Muscle layer of duodenum (tissue), 2 donors: ENCODE results near the gene RHOH.
A peak's percentile ranks its signal among the peaks of the same experiment; 100 is the strongest.

Experiments used
- H3K27ac ChIP-seq: one replicate; pipeline ENCODE4 v1.7.0; 2013; ENCODE audit warnings: mild to moderate bottlenecking, low read length
- H3K27me3 ChIP-seq: one replicate; pipeline ENCODE4 v1.7.0; 2013; ENCODE audit warnings: low read depth, mild to moderate bottlenecking, control low read depth, low read length
- H3K36me3 ChIP-seq, 2 donors: one replicate each; pipeline ENCODE4 v1.7.0; 2013; ENCODE audit warnings: low read length in 2 of 2, control low read depth in 1 of 2, mild to moderate bottlenecking in 1 of 2; ENCODE audit not compliant: insufficient read depth in 2 of 2, control insufficient read depth in 1 of 2
- H3K4me1 ChIP-seq, 2 donors: one replicate each; pipeline ENCODE4 v1.7.0; 2013; ENCODE audit warnings: low read length in 2 of 2, mild to moderate bottlenecking in 2 of 2, control low read depth in 1 of 2, moderate library complexity in 1 of 2; ENCODE audit not compliant: insufficient read depth in 2 of 2, control insufficient read depth in 1 of 2
- H3K4me3 ChIP-seq, 2 donors: one replicate each; pipeline ENCODE4 v1.7.0; 2013; ENCODE audit warnings: low read length in 2 of 2, low read depth in 1 of 2, mild to moderate bottlenecking in 1 of 2
- H3K9me3 ChIP-seq, 2 donors: one replicate each; pipeline ENCODE4 v1.7.0; 2013; ENCODE audit warnings: low read length in 2 of 2, control low read depth in 1 of 2, mild to moderate bottlenecking in 1 of 2; ENCODE audit not compliant: control insufficient read depth in 1 of 2
- donor health status: healthy.

RHOH gene

GRCh38 chr4:40243386-40243948, 46.6 kb downstream of the RHOH start:
- Histone ChIP-seq H3K27ac (no peak overlapping the region), H3K4me3 (no peak overlapping the region), H3K36me3 (no peaks in the 10 kb centered on the region), H3K9me3 (no peaks in the 10 kb centered on the region), H3K27me3 (no peaks in the 10 kb centered on the region), H3K4me1 (no peaks in the 10 kb centered on the region)

- Histone ChIP-seq H3K9me3 (no peaks in the 10 kb centered on the region), H3K4me3 (no peak overlapping the region), H3K4me1 (no peaks in the 10 kb centered on the region), H3K27me3 (no peaks in the 10 kb centered on the region), H3K27ac (no peak overlapping the region), H3K36me3 (no peaks in the 10 kb centered on the region)
Observed at GRCh38 chr4:40244606-40245005, 47.8 kb downstream of the RHOH start.

- H3K27ac ChIP-seq = no peak overlapping the region
- no peaks in the 10 kb centered on the region for H3K9me3 ChIP-seq
- no peaks in the 10 kb centered on the region for H3K27me3 ChIP-seq
- H3K4me1 ChIP-seq = no peaks in the 10 kb centered on the region
- no peak overlapping the region for H3K4me3 ChIP-seq
- no peaks in the 10 kb centered on the region for H3K36me3 ChIP-seq
Observed at GRCh38 chr4:40245550-40245949, 48.7 kb downstream of the RHOH start.

GRCh38 chr4:40246011-40246900, 49.4 kb downstream of the RHOH start:
- Histone ChIP-seq H3K36me3 (no peaks in the 10 kb centered on the region), H3K27ac (no peak overlapping the region), H3K27me3 (no peaks in the 10 kb centered on the region), H3K4me1 (no peaks in the 10 kb centered on the region), H3K4me3 (no peak overlapping the region), H3K9me3 (no peaks in the 10 kb centered on the region)

- Histone ChIP-seq H3K4me3 (no peak overlapping the region), H3K27ac (no peak overlapping the region), H3K9me3 (no peaks in the 10 kb centered on the region), H3K27me3 (no peaks in the 10 kb centered on the region), H3K4me1 (no peaks in the 10 kb centered on the region), H3K36me3 (no peaks in the 10 kb centered on the region)
Observed at GRCh38 chr4:40246938-40247337, 50.1 kb downstream of the RHOH start.

GRCh38 chr4:40247350-40247749, 50.5 kb downstream of the RHOH start:
- Histone ChIP-seq H3K4me1 (no peaks in the 10 kb centered on the region), H3K4me3 (no peak overlapping the region), H3K9me3 (no peaks in the 10 kb centered on the region), H3K27me3 (no peaks in the 10 kb centered on the region), H3K27ac (no peak overlapping the region), H3K36me3 (no peaks in the 10 kb centered on the region)

GRCh38 chr4:40251366-40251765, 54.5 kb downstream of the RHOH start:
- H3K36me3 ChIP-seq = no peaks in the 10 kb centered on the region
- no peak overlapping the region for H3K27ac ChIP-seq
- H3K4me1 ChIP-seq = no peaks in the 10 kb centered on the region
- no peaks in the 10 kb centered on the region for H3K27me3 ChIP-seq
- H3K9me3 ChIP-seq = no peaks in the 10 kb centered on the region
- no peak overlapping the region for H3K4me3 ChIP-seq

- Histone ChIP-seq H3K36me3 (no peaks in the 10 kb centered on the region), H3K9me3 (no peaks in the 10 kb centered on the region), H3K27me3 (no peaks in the 10 kb centered on the region), H3K4me3 (no peak overlapping the region), H3K27ac (no peak overlapping the region), H3K4me1 (no peaks in the 10 kb centered on the region)
Observed at GRCh38 chr4:40253906-40254305, 57.1 kb downstream of the RHOH start.

GRCh38 chr4:40254608-40255392, 58.0 kb downstream of the RHOH start:
- H3K4me1 ChIP-seq = no peaks in the 10 kb centered on the region
- no peaks in the 10 kb centered on the region for H3K9me3 ChIP-seq
- H3K27me3 ChIP-seq = no peaks in the 10 kb centered on the region
- no peaks in the 10 kb centered on the region for H3K36me3 ChIP-seq
- H3K27ac ChIP-seq = no peak overlapping the region
- H3K4me3 ChIP-seq = no peak overlapping the region

GRCh38 chr4:40255393-40256281, 58.8 kb downstream of the RHOH start:
- H3K27me3 ChIP-seq = no peaks in the 10 kb centered on the region
- H3K36me3 ChIP-seq = no peaks in the 10 kb centered on the region
- peak overlapping the region; percentile 26 for H3K27ac ChIP-seq
- H3K9me3 ChIP-seq = no peaks in the 10 kb centered on the region
- H3K4me1 ChIP-seq = no peaks in the 10 kb centered on the region
- no peak overlapping the region for H3K4me3 ChIP-seq

GRCh38 chr4:40256329-40256728, 59.5 kb downstream of the RHOH start:
- Histone ChIP-seq H3K27me3 (no peaks in the 10 kb centered on the region), H3K4me1 (no peaks in the 10 kb centered on the region), H3K27ac (peak overlapping the region; percentile 26), H3K4me3 (no peak overlapping the region), H3K36me3 (no peaks in the 10 kb centered on the region), H3K9me3 (no peaks in the 10 kb centered on the region)
